Liver (tissue), 9 donors: ENCODE results near the gene DGCR2. TPM values are rescaled to one million over a fixed set of nuclear protein-coding genes. Genes with fewer than 3 reads are reported as not detected.

ENCODE experiments used
- DNase-seq: peaks from one replicate; pipeline ENCODE4 v3.0.0-alpha.2; 2017; ENCODE audit warnings: low spot score
- H3K27ac ChIP-seq, 2 donors: one replicate each; pipeline ENCODE4 v1.7.0; 2013; ENCODE audit warnings: inconsistent platforms in 2 of 2, low read length in 2 of 2, control low read depth in 1 of 2, low read depth in 1 of 2, mild to moderate bottlenecking in 1 of 2
- H3K27me3 ChIP-seq, 4 donors: one replicate each; pipeline versions ENCODE4 v1.6.1 to v1.7.0; 2013; ENCODE audit warnings: low read length in 3 of 4, inconsistent platforms in 1 of 4, mild to moderate bottlenecking in 1 of 4, moderate library complexity in 1 of 4; ENCODE audit not compliant: control insufficient read depth in 4 of 4, insufficient read depth in 4 of 4
- H3K36me3 ChIP-seq, 4 donors: one replicate each; pipeline versions ENCODE4 v1.6.1 to v1.7.0; 2013; ENCODE audit warnings: low read length in 3 of 4, mild to moderate bottlenecking in 3 of 4, low read depth in 1 of 4, moderate library complexity in 1 of 4; ENCODE audit not compliant: control insufficient read depth in 4 of 4, insufficient read depth in 3 of 4
- H3K4me1 ChIP-seq, 4 donors: one replicate each; pipeline versions ENCODE4 v1.6.1 to v1.7.0; 2013; ENCODE audit warnings: low read length in 3 of 4, mild to moderate bottlenecking in 3 of 4, moderate library complexity in 1 of 4; ENCODE audit not compliant: control insufficient read depth in 4 of 4, insufficient read depth in 4 of 4
- H3K4me3 ChIP-seq, 3 donors: one replicate each; pipeline versions ENCODE4 v1.6.1 to v1.7.0; 2013; ENCODE audit warnings: low read length in 3 of 3, control low read depth in 1 of 3, low read depth in 1 of 3, mild to moderate bottlenecking in 1 of 3
- H3K9ac ChIP-seq, 2 donors: one replicate each; pipeline ENCODE4 v1.7.0; 2013; ENCODE audit warnings: low read length in 2 of 2, mild to moderate bottlenecking in 2 of 2, moderate library complexity in 2 of 2, control low read depth in 1 of 2, low read depth in 1 of 2
- H3K9me3 ChIP-seq, 4 donors: one replicate each; pipeline versions ENCODE4 v1.6.1 to v1.7.0; 2013; ENCODE audit warnings: low read length in 3 of 4; ENCODE audit not compliant: control insufficient read depth in 4 of 4
- EGR1 ChIP-seq, 2 donors: IDR thresholded peaks; 2 replicates each; pipeline ENCODE4 v1.6.1; 2016 to 2018; ENCODE audit warnings: antibody characterized with exemption in 2 of 2, low read depth in 2 of 2
- FOXA1 ChIP-seq: IDR thresholded peaks from 2 replicates; pipeline ENCODE4 v1.6.1; 2016; ENCODE audit warnings: antibody characterized with exemption
- FOXA2 ChIP-seq: IDR thresholded peaks from 2 replicates; pipeline ENCODE4 v1.6.1; 2016; ENCODE audit warnings: antibody characterized with exemption
- GABPA ChIP-seq, 2 donors: IDR thresholded peaks in 1 of 2; conservative IDR thresholded peaks in 1 of 2; 2 replicates each; pipeline ENCODE4 v1.6.1; 2016; ENCODE audit warnings: antibody characterized with exemption in 2 of 2, mild to moderate bottlenecking in 1 of 2, moderate library complexity in 1 of 2
- HNF4A ChIP-seq, 2 donors: conservative IDR thresholded peaks; 2 replicates each; pipeline ENCODE4 v1.6.1; 2016; ENCODE audit warnings: antibody characterized with exemption in 2 of 2, mild to moderate bottlenecking in 2 of 2
- HNF4G ChIP-seq: IDR thresholded peaks from 2 replicates; pipeline ENCODE4 v1.6.1; 2016; ENCODE audit warnings: antibody characterized with exemption
- JUND ChIP-seq, 2 donors: IDR thresholded peaks; 2 replicates each; pipeline ENCODE4 v1.6.1; 2016; ENCODE audit warnings: antibody characterized with exemption in 2 of 2
- NR2F2 ChIP-seq: IDR thresholded peaks from 2 replicates; pipeline ENCODE4 v1.6.1; 2016; ENCODE audit warnings: antibody characterized with exemption
- RAD21 ChIP-seq, 2 donors: IDR thresholded peaks; 2 replicates each; pipeline ENCODE4 v1.6.1; 2016; ENCODE audit warnings: antibody characterized with exemption in 2 of 2, mild to moderate bottlenecking in 2 of 2
- RXRA ChIP-seq, 2 donors: IDR thresholded peaks; 2 replicates each; pipeline ENCODE4 v1.6.1; 2017 to 2018; ENCODE audit warnings: antibody characterized with exemption in 2 of 2, mild to moderate bottlenecking in 1 of 2
- SP1 ChIP-seq: IDR thresholded peaks from 2 replicates; pipeline ENCODE4 v1.6.1; 2018; ENCODE audit warnings: antibody characterized with exemption, mild to moderate bottlenecking
- TAF1 ChIP-seq: conservative IDR thresholded peaks from 2 replicates; pipeline ENCODE4 v1.6.1; 2016; ENCODE audit warnings: antibody characterized with exemption, mild to moderate bottlenecking
- YY1 ChIP-seq: IDR thresholded peaks from 2 replicates; pipeline ENCODE4 v1.6.1; 2016; ENCODE audit warnings: antibody characterized with exemption, mild to moderate bottlenecking
- WGBS: extraction: QIAGEN DNeasy Blood & Tissue Kit; methylation state at CpG from one replicate; pipeline ENCODE4 v1.1.7; 2013; 5-methylcytosine and 5-hydroxymethylcytosine counted together
- polyA plus RNA-seq, 2 donors: library from polyadenylated mRNA; stranded (reverse) in 1 of 2; unstranded in 1 of 2; fragments of 200-250 nt in 1 of 2; fragments of >200 nt in 1 of 2; fragmentation: Nextera tagmentation in 1 of 2; extraction: Ambion mirVana in 1 of 2; gene quantifications; one replicate each; pipeline versions ENCODE4 v1.2.1 to v1.2.3, GENCODE V29; 2013 to 2015
- total RNA-seq, 2 donors: library from RNA; depleted of rRNA; stranded (reverse); fragments of >200 nt; gene quantifications; one replicate each; pipeline ENCODE4 v1.2.3, GENCODE V29; 2014
- TF ChIP-seq, protein P1 (sequence below): IDR thresholded peaks from 2 replicates; pipeline ENCODE4 v1.6.1; 2016; ENCODE audit warnings: antibody characterized with exemption
- TF ChIP-seq, protein P2 (sequence below): fragments of 150-350 bp; IDR thresholded peaks from 2 replicates; pipeline ENCODE4 v1.5.1; 2017; ENCODE audit warnings: improper control_type of control experiment, low read depth, low read length; ENCODE audit not compliant: missing input control
- TF ChIP-seq, protein P3 (sequence below): IDR thresholded peaks from 2 replicates; pipeline ENCODE4 v1.6.1; 2016; ENCODE audit warnings: antibody characterized with exemption, mild to moderate bottlenecking
- TF ChIP-seq, protein P4 (sequence below): IDR thresholded peaks from 2 replicates; pipeline ENCODE4 v1.6.1; 2016; ENCODE audit warnings: antibody characterized with exemption
- TF ChIP-seq, protein P5 (sequence below): IDR thresholded peaks from 2 replicates; pipeline ENCODE4 v1.6.1; 2016; ENCODE audit warnings: antibody characterized with exemption
- donor health status: healthy.
- donor health status: healthy.
- donor health status: healthy.
- donor health status: healthy.
- donor health status: healthy.

Gene DGCR2
- total and polyA plus RNA-seq, 4 donors: 11.2 to 30.0 (median 21.1) TPM

DNA sequence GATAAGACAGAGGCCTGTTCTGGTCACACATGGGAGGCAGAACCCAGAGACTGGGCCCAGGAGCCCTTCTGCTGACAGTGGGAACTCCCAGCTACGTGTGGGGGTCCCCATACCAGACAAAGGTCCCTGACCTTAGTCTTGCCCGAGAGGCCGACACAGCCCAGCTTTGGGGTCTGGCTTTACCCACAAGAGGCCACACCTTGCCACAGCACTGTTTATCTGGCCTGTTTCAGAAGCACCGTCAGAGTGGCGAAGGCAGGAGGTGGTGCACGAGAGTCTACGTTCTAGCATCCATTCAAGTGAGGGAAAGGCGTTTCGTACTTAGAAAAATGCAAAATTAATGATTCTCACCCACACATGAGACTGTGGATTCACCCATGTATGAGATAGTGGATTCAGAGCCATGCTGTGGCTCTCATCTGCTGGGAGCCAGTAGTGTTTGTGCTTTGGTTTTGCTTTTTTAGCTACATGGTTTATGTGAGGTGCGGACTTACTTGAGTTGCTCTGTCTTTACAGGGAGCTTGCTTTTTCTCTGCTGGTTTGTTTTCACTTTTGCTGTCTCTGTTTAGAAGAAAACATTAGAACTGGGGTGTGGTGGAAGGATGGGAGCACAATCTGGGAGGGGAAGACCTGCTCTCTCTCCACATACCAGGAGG is 129.5 kb downstream of the DGCR2 start:
- Histone ChIP-seq H3K4me3 (no peak overlapping the region), H3K27me3 (peaks cover 0 to 2% (median 0%) of the 10 kb centered on the region in 4 donors), H3K9ac (no peak overlapping the region), H3K4me1 (peaks cover 3 to 8% (median 6%) of the 10 kb centered on the region in 4 donors), H3K27ac (no peak overlapping the region), H3K36me3 (no peaks in the 10 kb centered on the region), H3K9me3 (no peaks in the 10 kb centered on the region)
- DNase-seq: no peak
- 95% methylated on average over 10 of the region's 10 CpGs for WGBS
- TF ChIP-seq, protein P1, sequence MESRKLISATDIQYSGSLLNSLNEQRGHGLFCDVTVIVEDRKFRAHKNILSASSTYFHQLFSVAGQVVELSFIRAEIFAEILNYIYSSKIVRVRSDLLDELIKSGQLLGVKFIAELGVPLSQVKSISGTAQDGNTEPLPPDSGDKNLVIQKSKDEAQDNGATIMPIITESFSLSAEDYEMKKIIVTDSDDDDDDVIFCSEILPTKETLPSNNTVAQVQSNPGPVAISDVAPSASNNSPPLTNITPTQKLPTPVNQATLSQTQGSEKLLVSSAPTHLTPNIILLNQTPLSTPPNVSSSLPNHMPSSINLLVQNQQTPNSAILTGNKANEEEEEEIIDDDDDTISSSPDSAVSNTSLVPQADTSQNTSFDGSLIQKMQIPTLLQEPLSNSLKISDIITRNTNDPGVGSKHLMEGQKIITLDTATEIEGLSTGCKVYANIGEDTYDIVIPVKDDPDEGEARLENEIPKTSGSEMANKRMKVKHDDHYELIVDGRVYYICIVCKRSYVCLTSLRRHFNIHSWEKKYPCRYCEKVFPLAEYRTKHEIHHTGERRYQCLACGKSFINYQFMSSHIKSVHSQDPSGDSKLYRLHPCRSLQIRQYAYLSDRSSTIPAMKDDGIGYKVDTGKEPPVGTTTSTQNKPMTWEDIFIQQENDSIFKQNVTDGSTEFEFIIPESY: no peak
- TF ChIP-seq GABPA (IDR thresholded peaks at IDR 0.05 in 1 of 2, conservative IDR thresholded peaks at IDR 0.05 in 1 of 2) (no peak), NR2F2 (no peak), YY1 (no peak), RAD21 (IDR thresholded peaks at IDR 0.05) (no peak), FOXA2 (no peak), RXRA (IDR thresholded peaks at IDR 0.05) (no peak), FOXA1 (no peak), JUND (IDR thresholded peaks at IDR 0.05) (no peak), HNF4G (no peak), EGR1 (IDR thresholded peaks at IDR 0.05; ENCODE audit: low read depth in 2 of 2) (no peak), SP1 (no peak), HNF4A (conservative IDR thresholded peaks at IDR 0.05) (no peak), TAF1 (no peak)
- TF ChIP-seq, protein P2, sequence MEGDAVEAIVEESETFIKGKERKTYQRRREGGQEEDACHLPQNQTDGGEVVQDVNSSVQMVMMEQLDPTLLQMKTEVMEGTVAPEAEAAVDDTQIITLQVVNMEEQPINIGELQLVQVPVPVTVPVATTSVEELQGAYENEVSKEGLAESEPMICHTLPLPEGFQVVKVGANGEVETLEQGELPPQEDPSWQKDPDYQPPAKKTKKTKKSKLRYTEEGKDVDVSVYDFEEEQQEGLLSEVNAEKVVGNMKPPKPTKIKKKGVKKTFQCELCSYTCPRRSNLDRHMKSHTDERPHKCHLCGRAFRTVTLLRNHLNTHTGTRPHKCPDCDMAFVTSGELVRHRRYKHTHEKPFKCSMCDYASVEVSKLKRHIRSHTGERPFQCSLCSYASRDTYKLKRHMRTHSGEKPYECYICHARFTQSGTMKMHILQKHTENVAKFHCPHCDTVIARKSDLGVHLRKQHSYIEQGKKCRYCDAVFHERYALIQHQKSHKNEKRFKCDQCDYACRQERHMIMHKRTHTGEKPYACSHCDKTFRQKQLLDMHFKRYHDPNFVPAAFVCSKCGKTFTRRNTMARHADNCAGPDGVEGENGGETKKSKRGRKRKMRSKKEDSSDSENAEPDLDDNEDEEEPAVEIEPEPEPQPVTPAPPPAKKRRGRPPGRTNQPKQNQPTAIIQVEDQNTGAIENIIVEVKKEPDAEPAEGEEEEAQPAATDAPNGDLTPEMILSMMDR: no peak
- TF ChIP-seq, protein P3, sequence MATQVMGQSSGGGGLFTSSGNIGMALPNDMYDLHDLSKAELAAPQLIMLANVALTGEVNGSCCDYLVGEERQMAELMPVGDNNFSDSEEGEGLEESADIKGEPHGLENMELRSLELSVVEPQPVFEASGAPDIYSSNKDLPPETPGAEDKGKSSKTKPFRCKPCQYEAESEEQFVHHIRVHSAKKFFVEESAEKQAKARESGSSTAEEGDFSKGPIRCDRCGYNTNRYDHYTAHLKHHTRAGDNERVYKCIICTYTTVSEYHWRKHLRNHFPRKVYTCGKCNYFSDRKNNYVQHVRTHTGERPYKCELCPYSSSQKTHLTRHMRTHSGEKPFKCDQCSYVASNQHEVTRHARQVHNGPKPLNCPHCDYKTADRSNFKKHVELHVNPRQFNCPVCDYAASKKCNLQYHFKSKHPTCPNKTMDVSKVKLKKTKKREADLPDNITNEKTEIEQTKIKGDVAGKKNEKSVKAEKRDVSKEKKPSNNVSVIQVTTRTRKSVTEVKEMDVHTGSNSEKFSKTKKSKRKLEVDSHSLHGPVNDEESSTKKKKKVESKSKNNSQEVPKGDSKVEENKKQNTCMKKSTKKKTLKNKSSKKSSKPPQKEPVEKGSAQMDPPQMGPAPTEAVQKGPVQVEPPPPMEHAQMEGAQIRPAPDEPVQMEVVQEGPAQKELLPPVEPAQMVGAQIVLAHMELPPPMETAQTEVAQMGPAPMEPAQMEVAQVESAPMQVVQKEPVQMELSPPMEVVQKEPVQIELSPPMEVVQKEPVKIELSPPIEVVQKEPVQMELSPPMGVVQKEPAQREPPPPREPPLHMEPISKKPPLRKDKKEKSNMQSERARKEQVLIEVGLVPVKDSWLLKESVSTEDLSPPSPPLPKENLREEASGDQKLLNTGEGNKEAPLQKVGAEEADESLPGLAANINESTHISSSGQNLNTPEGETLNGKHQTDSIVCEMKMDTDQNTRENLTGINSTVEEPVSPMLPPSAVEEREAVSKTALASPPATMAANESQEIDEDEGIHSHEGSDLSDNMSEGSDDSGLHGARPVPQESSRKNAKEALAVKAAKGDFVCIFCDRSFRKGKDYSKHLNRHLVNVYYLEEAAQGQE: no peak
- TF ChIP-seq, protein P4, sequence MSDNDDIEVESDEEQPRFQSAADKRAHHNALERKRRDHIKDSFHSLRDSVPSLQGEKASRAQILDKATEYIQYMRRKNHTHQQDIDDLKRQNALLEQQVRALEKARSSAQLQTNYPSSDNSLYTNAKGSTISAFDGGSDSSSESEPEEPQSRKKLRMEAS: no peak
- TF ChIP-seq, protein P5, sequence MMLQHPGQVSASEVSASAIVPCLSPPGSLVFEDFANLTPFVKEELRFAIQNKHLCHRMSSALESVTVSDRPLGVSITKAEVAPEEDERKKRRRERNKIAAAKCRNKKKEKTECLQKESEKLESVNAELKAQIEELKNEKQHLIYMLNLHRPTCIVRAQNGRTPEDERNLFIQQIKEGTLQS: no peak
